Hepatocyte (in vitro differentiated cells): ENCODE data around the gene ARMH2. TPM values are rescaled to one million over a fixed set of nuclear protein-coding genes. Genes with fewer than 3 reads are reported as not detected.

Experiments
- DNase-seq: peaks from one replicate; pipeline ENCODE4 v3.0.0-alpha.2; 2016; ENCODE audit warnings: low spot score
- H2AFZ ChIP-seq: fragments of 200-600 bp; sonication (generic); 2 replicates; pipeline ENCODE4 v1.6.0; 2016; ENCODE audit warnings: antibody characterized with exemption, mild to moderate bottlenecking
- H3K27ac ChIP-seq: fragments of 200-600 bp; sonication (generic); 2 replicates; pipeline ENCODE4 v1.5.1; 2016; ENCODE audit warnings: mild to moderate bottlenecking
- H3K27me3 ChIP-seq: fragments of 200-600 bp; sonication (generic); 2 replicates; pipeline ENCODE4 v1.6.1; 2016
- H3K36me3 ChIP-seq: fragments of 200-600 bp; sonication (generic); replicated peaks from 2 replicates; pipeline ENCODE4 v1.5.1; 2016; ENCODE audit warnings: low read depth; ENCODE audit not compliant: insufficient read depth
- H3K4me1 ChIP-seq: fragments of 200-600 bp; sonication (generic); 2 replicates; pipeline ENCODE4 v1.5.1; 2016; ENCODE audit warnings: mild to moderate bottlenecking, moderate library complexity; ENCODE audit not compliant: insufficient read depth
- H3K4me2 ChIP-seq: fragments of 200-600 bp; sonication (generic); 2 replicates; pipeline ENCODE4 v1.6.0; 2016
- H3K4me3 ChIP-seq: fragments of 200-600 bp; sonication (generic); 2 replicates; pipeline ENCODE4 v1.5.1; 2016; ENCODE audit warnings: mild to moderate bottlenecking
- H3K79me2 ChIP-seq: fragments of 200-600 bp; sonication (generic); 2 replicates; pipeline ENCODE4 v1.6.0; 2017; ENCODE audit warnings: mild to moderate bottlenecking
- H3K9me2 ChIP-seq: fragments of 200-600 bp; sonication (generic); replicated peaks from 2 replicates; pipeline ENCODE4 v1.6.0; 2017; ENCODE audit warnings: mild to moderate bottlenecking; ENCODE audit not compliant: insufficient read depth
- H3K9me3 ChIP-seq: fragments of 200-600 bp; sonication (generic); 2 replicates; pipeline ENCODE4 v1.5.1; 2016; ENCODE audit warnings: low read depth, mild to moderate bottlenecking
- H4K20me1 ChIP-seq: fragments of 200-600 bp; sonication (generic); 2 replicates; pipeline ENCODE4 v1.6.0; 2016; ENCODE audit warnings: mild to moderate bottlenecking; ENCODE audit not compliant: insufficient read depth, poor library complexity, severe bottlenecking
- CTCF ChIP-seq: fragments of 200-600 bp; sonication (generic); IDR thresholded peaks from 2 replicates; pipeline ENCODE4 v1.5.1; 2016; ENCODE audit warnings: antibody characterized with exemption, mild to moderate bottlenecking; ENCODE audit not compliant: poor library complexity
- EZH2 ChIP-seq: fragments of 200-600 bp; sonication (generic); IDR thresholded peaks from 2 replicates; pipeline ENCODE4 v1.6.1; 2016; ENCODE audit warnings: antibody characterized with exemption, mild to moderate bottlenecking, borderline replicate concordance
- EZH2phosphoT487 ChIP-seq: fragments of 200-600 bp; sonication (generic); IDR thresholded peaks from one replicate; pipeline ENCODE4 v1.6.1; 2018; ENCODE audit warnings: antibody characterized with exemption, mild to moderate bottlenecking, low read depth, moderate library complexity; ENCODE audit not compliant: unreplicated experiment, severe bottlenecking
- WGBS: methylation state at CpG from one replicate; pipeline ENCODE4 v1.1.6; 2016; ENCODE audit warnings: low lambda C conversion rate; ENCODE audit errors: missing lambda C conversion rate; 5-methylcytosine and 5-hydroxymethylcytosine counted together
- polyA plus RNA-seq: library from polyadenylated mRNA; unstranded; fragments of >200 nt; fragmentation: Nextera tagmentation; extraction: Ambion mirVana; gene quantifications from 2 replicates; pipeline ENCODE4 v1.2.1, GENCODE V29; 2016
- total RNA-seq: library from RNA; depleted of rRNA; stranded (reverse); fragments of >200 nt; gene quantifications from 2 replicates; pipeline ENCODE4 v1.2.3, GENCODE V29; 2014

Gene ARMH2
- total and polyA plus RNA-seq, 2 experiments from 2014 or later, result not detected

GRCh38 chr6:24827970-24828369 is 29.3 kb upstream of the ARMH2 start:
- H3K36me3 ChIP-seq, result no peaks in the 10 kb centered on the region
- H3K9me3 ChIP-seq, result no peaks in the 10 kb centered on the region
- H3K4me3 ChIP-seq, result no peak overlapping the region
- no peaks in the 10 kb centered on the region for H3K4me1 ChIP-seq
- no peaks in the 10 kb centered on the region for H3K9me2 ChIP-seq
- H4K20me1 ChIP-seq, result no peaks in the 10 kb centered on the region
- H3K79me2 ChIP-seq, result no peaks in the 10 kb centered on the region
- 80% methylated on average over 8 of the region's 8 CpGs for WGBS
- TF ChIP-seq EZH2 (no peak), EZH2phosphoT487 (no peak), CTCF (no peak)
- no peaks in the 10 kb centered on the region for H3K27me3 ChIP-seq
- H3K4me2 ChIP-seq, result no peak overlapping the region
- H3K27ac ChIP-seq, result no peak overlapping the region
- H2AFZ ChIP-seq, result no peak overlapping the region
- DNase-seq, result no peak

- Histone ChIP-seq H3K79me2 (no peaks in the 10 kb centered on the region), H3K9me3 (no peaks in the 10 kb centered on the region), H3K27me3 (no peaks in the 10 kb centered on the region), H3K9me2 (no peaks in the 10 kb centered on the region), H3K27ac (no peak overlapping the region), H3K4me3 (no peak overlapping the region), H3K36me3 (no peaks in the 10 kb centered on the region), H2AFZ (no peak overlapping the region), H4K20me1 (no peaks in the 10 kb centered on the region), H3K4me1 (no peaks in the 10 kb centered on the region), H3K4me2 (no peak overlapping the region)
- DNase-seq, result no peak
- 89% methylated on average over 3 of the region's 3 CpGs for WGBS
- TF ChIP-seq EZH2phosphoT487, result no peak
- no peak for TF ChIP-seq EZH2
- TF ChIP-seq CTCF, result peak; percentile 9
Observed at GRCh38 chr6:24827162-24827561, 28.4 kb upstream of the ARMH2 start.

GRCh38 chr6:24825130-24825630 is 26.5 kb upstream of the ARMH2 start:
- no peak overlapping the region for H2AFZ ChIP-seq
- no peaks in the 10 kb centered on the region for H3K27me3 ChIP-seq
- no peaks in the 10 kb centered on the region for H3K4me1 ChIP-seq
- H4K20me1 ChIP-seq, result no peaks in the 10 kb centered on the region
- no peak overlapping the region for H3K27ac ChIP-seq
- H3K4me2 ChIP-seq, result no peak overlapping the region
- WGBS, result 79% methylated on average over 2 of the region's 2 CpGs
- H3K9me3 ChIP-seq, result no peaks in the 10 kb centered on the region
- H3K36me3 ChIP-seq, result no peaks in the 10 kb centered on the region
- DNase-seq, result no peak
- TF ChIP-seq EZH2phosphoT487, result no peak
- TF ChIP-seq EZH2, result no peak
- TF ChIP-seq CTCF, result no peak
- H3K9me2 ChIP-seq, result no peaks in the 10 kb centered on the region
- no peak overlapping the region for H3K4me3 ChIP-seq
- no peaks in the 10 kb centered on the region for H3K79me2 ChIP-seq
